IMR-90 (cell line): ENCODE data around the gene EHD4. TPM values are rescaled to one million over a fixed set of nuclear protein-coding genes. Genes with fewer than 3 reads are reported as not detected.
A peak's percentile ranks its signal among the peaks of the same experiment; 100 is the strongest.

Experiments
- ATAC-seq: fragments of 200-7000 bp; cut with Tn5 transposase; 2 replicates; pipeline ENCODE4 v1.9.1; 2020; ENCODE audit warnings: low read depth, mild to moderate bottlenecking, moderate library complexity
- BruUV-seq: library from RNA; stranded (reverse); fragments of 400-500 nt; replicated peaks from 2 replicates; lab custom pipeline; 2021; lab: Mats Ljungman, UMichigan
- CTCF ChIA-PET: fragments of 300-600 bp; formaldehyde crosslinking; extraction: SDS; loops from one replicate; lab custom pipeline; 2021; ENCODE audit warnings: antibody characterized with exemption; lab: Yijun Ruan, JAX
- POLR2A ChIA-PET: fragments of 300-600 bp; sonication (Branson Sonifier 250); formaldehyde crosslinking; loops from one replicate; lab custom pipeline; 2022; ENCODE audit warnings: antibody characterized with exemption; ENCODE audit not compliant: unreplicated experiment; lab: Charles Lee
- DNase-seq: peaks from one replicate; pipeline ENCODE4 v3.0.0; 2013
- H2AFZ ChIP-seq: replicated peaks from 2 replicates; pipeline ENCODE3; 2013; ENCODE audit warnings: low read length, mild to moderate bottlenecking; ENCODE audit not compliant: poor library complexity
- H2AK5ac ChIP-seq: 2 replicates; pipeline ENCODE4 v1.6.1; 2013; ENCODE audit warnings: low read depth, low read length, inconsistent platforms
- H2AK9ac ChIP-seq: replicated peaks from 2 replicates; pipeline ENCODE3; 2013; ENCODE audit warnings: mild to moderate bottlenecking, low read depth, low read length, moderate library complexity; ENCODE audit not compliant: poor library complexity
- H2BK120ac ChIP-seq: 2 replicates; pipeline ENCODE4 v1.6.1; 2013; ENCODE audit warnings: low read depth, low read length, inconsistent platforms
- H2BK15ac ChIP-seq: 3 replicates; pipeline ENCODE4 v1.6.1; 2013; ENCODE audit warnings: low read depth, low read length, inconsistent platforms
- H2BK20ac ChIP-seq: 2 replicates; pipeline ENCODE4 v1.6.1; 2013; ENCODE audit warnings: low read depth, mild to moderate bottlenecking, inconsistent platforms, low read length, moderate library complexity
- H2BK5ac ChIP-seq: 2 replicates; pipeline ENCODE4 v1.6.1; 2013; ENCODE audit warnings: mild to moderate bottlenecking, low read depth, low read length, inconsistent platforms; ENCODE audit not compliant: poor library complexity, severe bottlenecking
- H3K14ac ChIP-seq: replicated peaks from 2 replicates; pipeline ENCODE4 v1.6.1; 2013; ENCODE audit warnings: low read depth, low read length, inconsistent platforms
- H3K18ac ChIP-seq: 2 replicates; pipeline ENCODE4 v1.6.1; 2013; ENCODE audit warnings: low read depth, low read length, control low read depth
- H3K23ac ChIP-seq: 2 replicates; pipeline ENCODE4 v1.6.1; 2013; ENCODE audit warnings: low read depth, low read length, inconsistent platforms
- H3K27ac ChIP-seq: 2 replicates; pipeline ENCODE4 v1.5.1; 2013; ENCODE audit warnings: mild to moderate bottlenecking, control low read depth, low read length; ENCODE audit not compliant: insufficient read depth
- H3K27me3 ChIP-seq: 2 replicates; pipeline ENCODE4 v1.6.1; 2013; ENCODE audit warnings: low read length; ENCODE audit not compliant: control insufficient read depth, insufficient read depth
- H3K36me3 ChIP-seq: 2 replicates; pipeline ENCODE4 v1.6.1; 2013; ENCODE audit warnings: low read length, mixed read lengths; ENCODE audit not compliant: control insufficient read depth, insufficient read depth
- H3K4ac ChIP-seq: 2 replicates; pipeline ENCODE4 v1.6.1; 2013; ENCODE audit warnings: low read depth, low read length, inconsistent platforms
- H3K4me1 ChIP-seq: 2 replicates; pipeline ENCODE4 v1.6.1; 2013; ENCODE audit warnings: low read length, mixed read lengths; ENCODE audit not compliant: control insufficient read depth, insufficient read depth
- H3K4me2 ChIP-seq: 2 replicates; pipeline ENCODE4 v1.6.1; 2013; ENCODE audit warnings: low read depth, mild to moderate bottlenecking, control low read depth, low read length, moderate library complexity
- H3K4me3 ChIP-seq: 2 replicates; pipeline ENCODE4 v1.5.1; 2013; ENCODE audit warnings: low read depth, mild to moderate bottlenecking, control low read depth, low read length, moderate library complexity; ENCODE audit not compliant: insufficient read depth
- H3K56ac ChIP-seq: 2 replicates; pipeline ENCODE4 v1.6.1; 2013; ENCODE audit warnings: low read length, inconsistent platforms; ENCODE audit not compliant: insufficient read depth; ENCODE audit errors: extremely low read depth
- H3K79me1 ChIP-seq, 2 experiments: 2 replicates each; pipeline ENCODE4 v1.6.1; 2013; ENCODE audit warnings: low read length in 2 of 2, inconsistent platforms in 1 of 2, low read depth in 1 of 2
- H3K9ac ChIP-seq: 2 replicates; pipeline ENCODE4 v1.6.1; 2013; ENCODE audit warnings: low read depth, low read length, control low read depth
- H3K9me1 ChIP-seq: 2 replicates; pipeline ENCODE4 v1.6.1; 2013; ENCODE audit warnings: low read length, inconsistent platforms; ENCODE audit not compliant: insufficient read depth
- H3K9me3 ChIP-seq: 2 replicates; pipeline ENCODE4 v1.6.1; 2013; ENCODE audit warnings: low read length; ENCODE audit not compliant: control insufficient read depth, insufficient read depth
- H4K20me1 ChIP-seq: 2 replicates; pipeline ENCODE4 v1.6.1; 2013; ENCODE audit warnings: low read length, inconsistent platforms; ENCODE audit not compliant: insufficient read depth
- H4K5ac ChIP-seq: 2 replicates; pipeline ENCODE4 v1.6.1; 2013; ENCODE audit warnings: mild to moderate bottlenecking, low read depth, low read length, control low read depth
- H4K8ac ChIP-seq, 2 experiments: 2 replicates each; pipeline ENCODE4 v1.6.1; 2013; ENCODE audit warnings: low read depth in 2 of 2, low read length in 2 of 2, control low read depth in 1 of 2, inconsistent platforms in 1 of 2
- H4K91ac ChIP-seq: 2 replicates; pipeline ENCODE4 v1.6.1; 2013; ENCODE audit warnings: low read depth, low read length, inconsistent platforms; ENCODE audit not compliant: insufficient read depth
- BHLHE40 ChIP-seq: fragments of 150-350 bp; IDR thresholded peaks from 2 replicates; pipeline ENCODE4 v1.6.1; 2016; ENCODE audit warnings: mild to moderate bottlenecking, low read depth, low read length
- CEBPB ChIP-seq: IDR thresholded peaks from 2 replicates; pipeline ENCODE4 v1.6.1; 2012; ENCODE audit warnings: low read depth, low read length, improper control_type of control experiment
- CHD1 ChIP-seq: IDR thresholded peaks from 2 replicates; pipeline ENCODE4 v1.6.1; 2012; ENCODE audit warnings: low read depth, low read length, improper control_type of control experiment
- CTCF ChIP-seq: conservative IDR thresholded peaks from 2 replicates; pipeline ENCODE4 v1.5.1; 2012; ENCODE audit warnings: mild to moderate bottlenecking, low read depth, low read length, improper control_type of control experiment
- ELK1 ChIP-seq: fragments of 150-350 bp; IDR thresholded peaks from 2 replicates; pipeline ENCODE4 v1.6.1; 2016; ENCODE audit warnings: low read depth, mild to moderate bottlenecking, low read length, moderate library complexity, borderline replicate concordance
- FOS ChIP-seq: fragments of 150-350 bp; IDR thresholded peaks from 2 replicates; pipeline ENCODE4 v1.6.1; 2016; ENCODE audit warnings: low read depth, low read length
- MAFK ChIP-seq: IDR thresholded peaks from 2 replicates; pipeline ENCODE4 v1.6.1; 2012; ENCODE audit warnings: low read depth, low read length, improper control_type of control experiment
- MAZ ChIP-seq: IDR thresholded peaks from 2 replicates; pipeline ENCODE4 v1.6.1; 2012; ENCODE audit warnings: low read depth, mild to moderate bottlenecking, low read length, improper control_type of control experiment, moderate library complexity, borderline replicate concordance
- MXI1 ChIP-seq: IDR thresholded peaks from 2 replicates; pipeline ENCODE4 v1.6.1; 2012; ENCODE audit warnings: low read depth, mild to moderate bottlenecking, low read length, moderate library complexity, borderline replicate concordance
- NFE2L2 ChIP-seq: fragments of 150-350 bp; IDR thresholded peaks from 2 replicates; pipeline ENCODE4 v1.6.1; 2016; ENCODE audit warnings: low read depth, mild to moderate bottlenecking, low read length
- POLR2A ChIP-seq: IDR thresholded peaks from 2 replicates; pipeline ENCODE4 v1.6.1; 2012; ENCODE audit warnings: mild to moderate bottlenecking, low read depth, low read length
- RAD21 ChIP-seq: IDR thresholded peaks from 2 replicates; pipeline ENCODE4 v1.6.1; 2012; ENCODE audit warnings: low read length, improper control_type of control experiment
- RCOR1 ChIP-seq: IDR thresholded peaks from 2 replicates; pipeline ENCODE4 v1.6.1; 2012; ENCODE audit warnings: mild to moderate bottlenecking, low read length, improper control_type of control experiment; ENCODE audit not compliant: insufficient replicate concordance
- RFX5 ChIP-seq: IDR thresholded peaks from 2 replicates; pipeline ENCODE4 v1.8.0; 2012; ENCODE audit warnings: low read depth, mild to moderate bottlenecking, low read length, moderate library complexity
- SMC3 ChIP-seq: fragments of 150-350 bp; IDR thresholded peaks from 2 replicates; pipeline ENCODE4 v1.6.1; 2016; ENCODE audit warnings: low read depth, mild to moderate bottlenecking, antibody characterized with exemption, low read length, moderate library complexity
- USF2 ChIP-seq: fragments of 150-350 bp; IDR thresholded peaks from 2 replicates; pipeline ENCODE4 v1.6.1; 2017; ENCODE audit warnings: mild to moderate bottlenecking, antibody characterized with exemption, low read length, low read depth
- WGBS, 2 experiments: methylation state at CpG; one replicate each; pipeline versions ENCODE4 v1.1.5 to v1.1.7; 2013; ENCODE audit warnings: missing lambda C conversion rate in 2 of 2; ENCODE audit not compliant: insufficient read length in 1 of 2; ENCODE audit errors: extremely low coverage in 2 of 2; 5-methylcytosine and 5-hydroxymethylcytosine counted together
- dilution Hi-C: fragments of 300-500 bp; cut with HindIII; formaldehyde crosslinking; loops from one replicate; pipeline ENCODE4 v1.14.3; 2018; ENCODE audit warnings: low sequenced_read_pairs; ENCODE audit not compliant: unreplicated experiment
- in situ Hi-C: fragments of 300-500 bp; cut with MboI; formaldehyde crosslinking; loops from 3 replicates; pipeline ENCODE4 v1.14.3; 2019; ENCODE audit warnings: low sequenced_read_pairs, inconsistent platforms, mixed read lengths
- intact Hi-C: fragments of 100-400 bp; cut with micrococcal nuclease; formaldehyde crosslinking; loops from 2 replicates; pipeline ENCODE4 v1.10.0; 2022
- polyA plus RNA-seq, 3 experiments: library from polyadenylated mRNA; depleted of rRNA; stranded (reverse); fragments of >200 nt; gene quantifications; 2 replicates each; pipeline ENCODE4 v1.2.3, GENCODE V29; 2012; ENCODE audit warnings: low replicate concordance in 1 of 3
- total RNA-seq: library from RNA; depleted of rRNA; stranded (reverse); fragments of >200 nt; gene quantifications from 2 replicates; pipeline ENCODE4 v1.2.3, GENCODE V29; 2012

Gene EHD4
- total and polyA plus RNA-seq, 2 of the 4 experiments (the other 2 are of a cell fraction): 21.0 to 29.0 TPM

DNA sequence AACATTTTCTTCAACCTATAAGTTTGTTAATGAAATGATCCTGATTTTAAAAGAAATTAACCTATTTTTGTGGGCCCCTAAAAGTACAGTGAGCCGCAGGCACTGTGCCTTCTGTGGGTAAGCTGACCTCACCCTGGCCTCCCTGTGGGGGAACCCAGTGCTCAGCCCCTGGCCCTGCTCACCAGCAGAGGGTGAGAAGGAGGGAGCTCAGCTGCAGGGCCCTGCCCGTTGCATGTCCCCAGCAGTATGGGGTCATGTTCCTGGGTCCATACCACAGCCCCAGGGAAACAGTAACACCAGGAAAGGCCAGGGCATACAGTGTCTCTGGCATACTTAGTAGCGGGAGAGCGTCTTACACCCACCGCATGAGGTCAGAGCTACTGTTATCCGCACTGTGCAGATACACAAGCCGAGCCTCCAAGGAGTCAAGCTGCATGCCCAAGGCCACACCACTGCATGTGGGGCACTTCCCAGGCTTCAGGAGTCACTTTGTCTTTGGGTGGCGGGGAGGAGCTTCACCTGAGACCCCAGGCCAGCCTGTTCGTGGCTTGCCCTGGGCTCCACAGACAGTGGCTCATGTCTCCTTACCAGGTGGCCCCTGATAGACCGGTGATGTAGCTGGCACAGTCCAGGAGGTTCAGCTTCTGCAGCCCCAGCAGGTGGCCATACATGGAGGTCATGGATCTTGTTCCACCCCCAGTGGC is 22.6 kb upstream of the EHD4 start:
- CTCF ChIA-PET: interaction anchor here (1.7 kb wide), 1 partner anchor 14 kb away, joined by 3 read pairs; no protein-coding TSS in a partner anchor
- H3K79me1 ChIP-seq: no peaks in the 10 kb centered on the region
- ATAC-seq: no peak

More for the DNA sequence above, 22.6 kb upstream of the EHD4 start:
- dilution Hi-C loops: no loop called here
- POLR2A ChIA-PET: no interaction called here
- no peak for DNase-seq
- Histone ChIP-seq H4K20me1 (no peaks in the 10 kb centered on the region), H2BK120ac (no peak overlapping the region), H3K27me3 (peaks cover 46% of the 10 kb centered on the region), H3K9me1 (no peaks in the 10 kb centered on the region), H3K56ac (no peak overlapping the region), H3K18ac (no peak overlapping the region), H3K4me2 (no peak overlapping the region), H4K91ac (no peak overlapping the region), H3K23ac (no peak overlapping the region), H2BK20ac (no peak overlapping the region), H2AK9ac (peak overlapping the region; percentile 65), H2BK5ac (no peak overlapping the region), H3K4me3 (no peak overlapping the region), H3K9ac (no peak overlapping the region), H2BK15ac (no peak overlapping the region), H3K9me3 (no peaks in the 10 kb centered on the region), H3K4me1 (no peaks in the 10 kb centered on the region), H3K36me3 (no peaks in the 10 kb centered on the region), H3K14ac (no peak overlapping the region), H4K8ac (no peak overlapping the region), H2AK5ac (no peak overlapping the region), H4K5ac (no peak overlapping the region), H2AFZ (no peak overlapping the region), H3K4ac (no peak overlapping the region), H3K27ac (no peak overlapping the region)
- TF ChIP-seq MAZ (no peak), ELK1 (no peak), RCOR1 (no peak), POLR2A (no peak), SMC3 (no peak), CEBPB (no peak), FOS (no peak), USF2 (no peak), RAD21 (no peak), NFE2L2 (no peak), RFX5 (no peak), CHD1 (no peak), CTCF (no peak), MXI1 (no peak), BHLHE40 (no peak), MAFK (no peak)
- intact Hi-C loops: loop anchor here (2.0 kb wide), 1 partner anchor 86 kb away; no protein-coding TSS in a partner anchor
- WGBS, 2 experiments: 86% methylated on average over 7 of the region's 10 CpGs; no CpG with 5 or more reads in 1 of the 2 experiments
- in situ Hi-C loops: no loop called here
- no TSS peak for BruUV-seq
